Right cardiac atrium (tissue), 5 donors: ENCODE results near the gene HM13. TPM values are rescaled to one million over a fixed set of nuclear protein-coding genes. Genes with fewer than 3 reads are reported as not detected.

ENCODE experiments used
- ATAC-seq, 2 donors: fragments of 200-7000 bp; cut with Tn5 transposase; one replicate each; pipeline versions ENCODE4 v1.8.0 to v1.9.1; 2020; ENCODE audit warnings: moderate library complexity in 2 of 2, mild to moderate bottlenecking in 1 of 2
- DNase-seq, 3 donors: peaks; one replicate each; pipeline ENCODE4 v3.0.0-alpha.2; 2020
- H3K27ac ChIP-seq: one replicate; pipeline ENCODE4 v1.5.1; 2013; ENCODE audit warnings: mild to moderate bottlenecking, low read length, control low read depth, moderate library complexity
- H3K27me3 ChIP-seq: one replicate; pipeline ENCODE4 v1.6.1; 2013; ENCODE audit not compliant: control insufficient read depth, insufficient read depth
- H3K4me1 ChIP-seq: one replicate; pipeline ENCODE4 v1.6.1; 2013; ENCODE audit warnings: low read length; ENCODE audit not compliant: control insufficient read depth, insufficient read depth
- H3K4me3 ChIP-seq: one replicate; pipeline ENCODE4 v1.5.1; 2013; ENCODE audit warnings: low read length, control low read depth
- H3K9me3 ChIP-seq: one replicate; pipeline ENCODE4 v1.6.1; 2013; ENCODE audit warnings: low read length; ENCODE audit not compliant: control insufficient read depth
- WGBS: extraction: QIAGEN DNeasy Blood & Tissue Kit; methylation state at CpG from one replicate; pipeline ENCODE4 v1.1.7; 2013; 5-methylcytosine and 5-hydroxymethylcytosine counted together
- intact Hi-C, 4 donors: fragments of 100-400 bp; cut with DNase I; formaldehyde crosslinking; loops; one replicate each; pipeline versions ENCODE4 v1.11.0 to v1.14.0; 2022 to 2023
- polyA plus RNA-seq: library from polyadenylated mRNA; stranded (reverse); fragments of 200-250 nt; gene quantifications from one replicate; pipeline ENCODE4 v1.2.3, GENCODE V29; 2013
- total RNA-seq, 4 donors: library from RNA; stranded (reverse); fragmentation: NEBNext Ultra II Directional; extraction: Animal tissue kit (Norgen Biotek cat#: 25700); gene quantifications; one replicate each; pipeline ENCODE4 v1.2.1, GENCODE V29; 2021
- donor health status: healthy with polysubstance abuse.
- donor health status: DM: no; HTN: yes; CAD: no.
- donor health status: DM: no; HTN: no; CAD: no.
- donor health status: DM: no; HTN: yes; CAD: no; lungs with severe emphysema.
- donor health status: DM: yes; HTN: yes; CAD: no.

Gene HM13
- total and polyA plus RNA-seq, 5 donors: 40.0 to 80.2 (median 60.9) TPM

GRCh38 chr20:31568041-31568731 lies 53.9 kb downstream of the HM13 start:
- H3K27ac ChIP-seq: peak overlapping the region; percentile 53
- no peaks in the 10 kb centered on the region for H3K9me3 ChIP-seq
- intact Hi-C loops: loop anchor here in 3 of 4 donors (2.0 to 10.0 kb wide), 2 partner anchors 45 to 157 kb away; partner anchors contain the start of gene BCL2L1 (in 2 of the 3)
- 71% methylated on average over 21 of the region's 21 CpGs for WGBS
- DNase-seq: peak in 2 of 3 donors; percentile 61 to 66
- H3K27me3 ChIP-seq: no peaks in the 10 kb centered on the region
- peaks cover 7% of the 10 kb centered on the region for H3K4me1 ChIP-seq
- ATAC-seq: no peak
- H3K4me3 ChIP-seq: no peak overlapping the region

GRCh38 chr20:31568773-31569162 lies 54.5 kb downstream of the HM13 start:
- ATAC-seq: no peak
- peak in 2 of 3 donors; percentile 57 to 66 for DNase-seq
- H3K9me3 ChIP-seq: no peaks in the 10 kb centered on the region
- no peaks in the 10 kb centered on the region for H3K27me3 ChIP-seq
- 84% methylated on average over 5 of the region's 5 CpGs for WGBS
- intact Hi-C loops: loop anchor here in 3 of 4 donors (2.0 to 10.0 kb wide), 2 partner anchors 44 to 156 kb away; partner anchors contain the start of gene BCL2L1 (in 2 of the 3)
- no peak overlapping the region for H3K4me3 ChIP-seq
- peaks cover 7% of the 10 kb centered on the region for H3K4me1 ChIP-seq
- peak overlapping the region; percentile 53 for H3K27ac ChIP-seq

GRCh38 chr20:31569163-31570020 lies 55.1 kb downstream of the HM13 start:
- peaks cover 7% of the 10 kb centered on the region for H3K4me1 ChIP-seq
- 27% methylated on average over 10 of the region's 10 CpGs for WGBS
- intact Hi-C loops: loop anchor here in 3 of 4 donors (2.0 to 10.0 kb wide), 2 partner anchors 43 to 155 kb away; partner anchors contain the start of gene BCL2L1 (in 2 of the 3)

GRCh38 chr20:31570021-31570463 lies 55.8 kb downstream of the HM13 start:
- peaks cover 7% of the 10 kb centered on the region for H3K4me1 ChIP-seq
- H3K9me3 ChIP-seq: no peaks in the 10 kb centered on the region
- no peaks in the 10 kb centered on the region for H3K27me3 ChIP-seq
- H3K4me3 ChIP-seq: no peak overlapping the region
- ATAC-seq (no peak), DNase-seq (peak in 1 of 3 donors; percentile 60)
- intact Hi-C loops: no loop called here
- WGBS: 76% methylated on average over 8 of the region's 8 CpGs
- H3K27ac ChIP-seq: peak overlapping the region; percentile 60

More at GRCh38 chr20:31569163-31570020, 55.1 kb downstream of the HM13 start:
- no peak overlapping the region for H3K4me3 ChIP-seq
- ATAC-seq: peak in 1 of 2 donors; percentile 2
- H3K9me3 ChIP-seq: no peaks in the 10 kb centered on the region
- DNase-seq: peak; percentile 50 to 85 (median 82)
- peak overlapping the region; percentile 60 for H3K27ac ChIP-seq
- no peaks in the 10 kb centered on the region for H3K27me3 ChIP-seq

GRCh38 chr20:31570735-31571617 lies 56.7 kb downstream of the HM13 start:
- Histone ChIP-seq H3K27me3 (no peaks in the 10 kb centered on the region), H3K4me3 (no peak overlapping the region), H3K4me1 (peaks cover 7% of the 10 kb centered on the region), H3K9me3 (no peaks in the 10 kb centered on the region), H3K27ac (peak overlapping the region; percentile 60)
- WGBS: 91% methylated on average over 25 of the region's 25 CpGs
- DNase-seq: peak in 2 of 3 donors; percentile 65 to 69
- ATAC-seq: no peak
- intact Hi-C loops: no loop called here

- peaks cover 7% of the 10 kb centered on the region for H3K4me1 ChIP-seq
These were observed 57.9 kb downstream of the HM13 start for GRCh38 chr20:31572042-31572700.

GRCh38 chr20:31572701-31573554 lies 58.7 kb downstream of the HM13 start:
- Histone ChIP-seq H3K4me1 (peaks cover 7% of the 10 kb centered on the region), H3K27ac (peak overlapping the region; percentile 92), H3K27me3 (no peaks in the 10 kb centered on the region), H3K4me3 (peak overlapping the region; percentile 47), H3K9me3 (no peaks in the 10 kb centered on the region)
- intact Hi-C loops: loop anchor here in 2 of 4 donors (2.0 kb wide), 1 partner anchor 32 kb away; the partner anchor contains the start of gene ID1 (in 2 of the 2)
- under 1% methylated on average over 63 of the region's 63 CpGs for WGBS
- peak; percentile 97 for DNase-seq
- ATAC-seq: peak; percentile 90 to 91

More at GRCh38 chr20:31572042-31572700, 57.9 kb downstream of the HM13 start:
- intact Hi-C loops: loop anchor here in 2 of 4 donors (2.0 kb wide), 1 partner anchor 33 kb away; the partner anchor contains the start of gene ID1 (in 2 of the 2)
- peak; percentile 31 to 44 for ATAC-seq
- H3K27ac ChIP-seq: peak overlapping the region; percentile 92
- WGBS: 32% methylated on average over 17 of the region's 17 CpGs
- H3K4me3 ChIP-seq: peak overlapping the region; percentile 47
- no peaks in the 10 kb centered on the region for H3K9me3 ChIP-seq
- no peaks in the 10 kb centered on the region for H3K27me3 ChIP-seq
- DNase-seq: peak in 1 of 3 donors; percentile 24

- DNase-seq: no peak
- Histone ChIP-seq H3K27ac (peak overlapping the region; percentile 87), H3K9me3 (no peaks in the 10 kb centered on the region), H3K27me3 (no peaks in the 10 kb centered on the region), H3K4me1 (peaks cover 7% of the 10 kb centered on the region), H3K4me3 (peak overlapping the region; percentile 47)
- 37% methylated on average over 19 of the region's 19 CpGs for WGBS
- intact Hi-C loops: loop anchor here in 2 of 4 donors (2.0 kb wide), 1 partner anchor 31 kb away; the partner anchor contains the start of gene ID1 (in 2 of the 2)
- ATAC-seq: no peak
These were observed 59.5 kb downstream of the HM13 start for GRCh38 chr20:31573555-31574321.
